HG02973 (cell line): ENCODE results near the gene ARID5B.

Experiments
- ATAC-seq: cut with Tn5 transposase; IDR thresholded peaks from one replicate; pipeline ENCODE4 v1.9.1; 2021; ENCODE audit warnings: moderate library complexity; ENCODE audit not compliant: unreplicated experiment

Gene ARID5B

GRCh38 chr10:62046522-62047227 is 145.2 kb downstream of the ARID5B start:
- peak; percentile 41 for ATAC-seq

DNA sequence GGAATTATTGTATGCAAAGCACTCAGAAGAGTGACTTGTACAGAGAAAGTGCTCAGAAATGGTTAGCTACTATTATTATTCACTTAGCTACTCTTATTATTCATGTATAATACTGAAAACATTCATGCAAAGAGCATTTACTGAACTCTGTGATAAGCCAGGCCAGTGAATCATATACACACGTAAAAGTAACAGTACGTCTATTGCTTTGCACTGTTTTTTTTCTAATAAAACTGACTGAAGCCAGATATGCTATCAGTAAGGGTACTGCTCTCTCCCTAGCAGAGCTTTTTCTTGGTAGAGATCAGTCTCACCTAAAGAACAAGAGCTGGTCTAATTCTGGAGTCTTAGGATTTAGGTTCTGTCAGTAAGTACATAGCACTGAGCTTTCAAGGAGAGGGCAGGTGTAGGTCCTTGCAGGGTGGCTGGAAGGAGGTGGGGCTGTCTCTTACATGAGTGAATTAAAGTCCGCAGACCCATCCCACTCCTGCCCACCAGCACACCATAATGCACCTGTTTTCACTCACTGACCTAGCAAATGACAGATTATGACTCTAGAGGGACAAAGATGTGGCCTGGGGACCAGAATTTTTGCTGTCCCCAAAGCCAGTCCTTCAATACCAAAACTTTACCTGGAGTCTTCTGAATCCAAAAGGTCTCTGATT is 145.9 kb downstream of the ARID5B start:
- peak; percentile 18 for ATAC-seq

DNA sequence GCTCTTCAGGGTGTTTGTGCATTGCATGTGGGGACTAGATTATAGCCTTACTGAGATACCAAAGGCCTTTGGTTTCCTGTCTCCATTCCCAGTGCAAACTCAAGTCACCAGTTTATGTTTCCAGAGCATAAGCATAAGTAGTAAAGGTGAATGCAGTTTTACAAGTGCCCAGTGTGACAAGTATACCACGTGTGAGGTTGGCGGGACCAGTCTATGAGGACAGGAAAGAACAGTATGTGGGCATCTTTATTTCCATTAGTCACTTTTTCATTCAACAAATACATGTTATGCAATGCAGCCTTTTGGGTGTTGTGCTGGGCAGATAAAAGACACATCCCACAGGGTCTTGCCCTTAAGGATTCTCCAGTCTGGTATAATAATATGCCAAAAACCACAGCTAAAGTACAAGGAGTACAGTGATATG is 146.5 kb downstream of the ARID5B start:
- no peak for ATAC-seq

- no peak for ATAC-seq
Observed at GRCh38 chr10:62048470-62048869, 147.0 kb downstream of the ARID5B start.

DNA sequence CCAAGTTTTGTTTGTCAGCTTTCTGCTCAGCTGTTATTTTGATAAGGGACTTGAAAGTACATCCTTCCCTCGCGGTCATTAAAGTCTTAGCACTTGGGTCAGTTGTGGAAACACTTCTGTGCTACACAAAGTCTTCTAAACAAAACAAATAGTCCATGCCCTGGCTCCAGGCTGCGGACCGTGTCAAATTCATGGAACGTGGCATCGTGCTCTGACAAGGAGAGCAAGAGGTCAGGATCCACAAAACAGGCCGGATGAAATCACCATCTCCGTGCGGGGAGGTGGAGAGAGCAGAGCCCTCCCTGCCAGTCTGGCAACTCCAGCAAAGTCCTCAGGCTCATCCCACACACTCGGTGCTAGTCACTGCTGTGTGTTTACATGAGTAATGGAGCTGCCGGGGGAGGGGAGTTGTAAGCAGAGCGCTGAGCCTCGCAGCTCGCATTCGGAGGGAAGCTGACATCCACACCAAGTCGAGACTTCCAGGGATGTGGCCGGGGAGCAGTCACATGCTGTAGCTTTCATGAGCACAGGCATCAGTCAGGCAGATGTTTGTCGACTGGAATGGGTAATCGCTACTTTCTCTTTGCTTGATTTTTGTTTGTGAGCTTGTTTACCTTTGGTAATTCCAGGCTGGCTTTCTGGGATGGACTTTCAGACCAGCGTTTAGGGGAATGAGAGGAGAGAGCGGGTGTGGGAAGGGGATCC is 147.6 kb downstream of the ARID5B start:
- no peak for ATAC-seq

DNA sequence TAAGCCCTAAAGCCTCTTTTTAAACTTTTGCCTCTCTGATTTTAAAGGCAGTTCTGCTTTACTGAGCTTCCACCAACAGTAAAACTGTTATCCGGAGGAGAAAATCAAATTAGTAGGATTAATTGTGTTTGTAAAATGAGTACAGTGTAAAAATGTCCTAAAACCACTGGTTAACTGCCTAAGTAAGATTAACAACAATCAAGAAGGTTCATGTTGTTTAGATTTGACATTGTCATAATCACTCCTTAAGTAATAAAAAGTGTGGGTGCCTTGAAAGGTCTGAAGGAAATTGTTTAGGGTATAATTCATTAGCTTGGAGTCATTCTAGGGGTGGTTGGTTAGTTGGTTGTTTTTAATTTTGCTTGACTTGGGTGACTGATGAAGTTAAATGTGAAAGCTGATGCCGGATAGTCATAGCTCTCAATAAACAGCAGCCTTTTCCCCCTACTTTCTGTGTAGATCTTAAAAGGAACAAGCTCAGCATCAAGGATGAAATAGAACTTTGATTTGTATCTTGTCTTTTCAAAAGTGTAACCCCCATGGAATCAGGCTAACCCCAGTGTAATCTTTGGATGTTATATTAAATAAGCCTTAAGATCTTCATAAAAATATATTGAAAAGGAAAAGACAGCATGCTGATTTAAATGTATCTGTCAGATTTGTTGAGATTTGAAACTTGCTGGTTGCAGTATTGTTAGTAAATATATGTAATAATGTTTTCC is 148.3 kb downstream of the ARID5B start:
- ATAC-seq: no peak

- no peak for ATAC-seq
Observed at GRCh38 chr10:62050346-62050892, 148.9 kb downstream of the ARID5B start.

DNA sequence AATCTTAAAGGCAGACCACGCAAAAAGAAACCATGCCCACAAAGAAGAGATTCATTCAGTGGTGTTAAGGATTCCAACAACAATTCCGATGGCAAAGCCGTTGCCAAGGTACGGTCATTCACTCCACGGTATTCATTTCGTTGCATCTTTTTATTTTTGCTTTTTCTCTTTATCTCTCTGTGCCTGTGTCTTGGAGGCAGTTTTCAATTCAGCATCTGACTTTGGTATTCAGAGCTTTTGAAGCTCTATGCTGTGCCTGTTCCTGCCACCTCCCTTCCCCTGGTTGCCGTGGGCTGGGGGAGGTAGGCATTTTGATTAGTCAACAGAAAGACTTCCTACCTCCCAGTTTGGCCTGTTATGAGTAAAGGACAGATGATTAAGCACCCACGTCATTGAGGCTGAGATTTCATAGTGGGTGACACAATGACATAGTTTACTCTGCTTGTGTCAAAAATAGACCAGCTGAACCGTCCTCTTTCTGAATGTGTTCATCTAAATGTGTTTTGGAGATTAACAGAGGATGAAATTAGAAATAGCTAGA is 149.5 kb downstream of the ARID5B start:
- ATAC-seq: peak; percentile 56

DNA sequence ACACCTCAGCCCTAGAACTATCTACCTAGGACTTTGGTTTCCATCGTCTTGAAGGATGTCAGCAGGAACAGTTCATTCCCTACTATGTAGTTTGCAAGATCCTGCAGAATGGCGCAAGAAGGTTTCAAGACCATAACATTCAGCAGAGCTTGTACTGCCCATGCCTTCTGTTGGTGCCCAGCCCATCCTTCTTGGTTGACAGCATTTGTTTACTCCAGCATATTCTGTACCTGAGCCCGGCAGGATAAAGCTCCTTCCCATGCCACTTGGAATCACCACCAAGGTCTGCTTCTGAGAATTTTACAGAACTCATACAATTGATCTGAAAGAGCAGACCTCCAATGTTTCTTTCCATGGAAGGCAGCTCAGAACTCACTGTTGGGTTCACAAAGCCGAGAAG is 150.8 kb downstream of the ARID5B start:
- ATAC-seq: no peak

GRCh38 chr10:62053860-62054259 is 152.4 kb downstream of the ARID5B start:
- no peak for ATAC-seq

DNA sequence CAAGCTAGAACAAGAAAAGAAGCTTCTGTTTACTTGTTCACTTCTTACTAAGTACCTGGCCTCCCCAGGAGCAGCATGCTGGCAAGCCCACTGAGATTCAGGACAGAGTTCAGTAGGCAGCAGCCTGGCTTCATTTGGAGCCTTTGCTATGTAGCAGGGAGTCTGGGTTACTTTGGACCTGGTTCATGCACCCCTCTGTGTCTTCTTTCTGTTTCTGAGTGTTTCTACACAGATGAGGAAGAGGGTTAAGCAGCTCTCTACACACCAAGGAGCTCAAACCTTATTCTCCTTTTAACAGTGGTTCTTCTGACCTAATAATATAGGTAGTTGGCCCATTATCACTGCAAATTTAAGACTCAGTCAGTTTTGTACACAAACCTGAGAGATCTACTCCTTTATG is 152.9 kb downstream of the ARID5B start:
- no peak for ATAC-seq

- no peak for ATAC-seq
Observed at GRCh38 chr10:62054830-62055229, 153.3 kb downstream of the ARID5B start.

GRCh38 chr10:62056219-62056618 is 154.7 kb downstream of the ARID5B start:
- no peak for ATAC-seq

- no peak for ATAC-seq
Observed at GRCh38 chr10:62056698-62057097, 155.2 kb downstream of the ARID5B start.

DNA sequence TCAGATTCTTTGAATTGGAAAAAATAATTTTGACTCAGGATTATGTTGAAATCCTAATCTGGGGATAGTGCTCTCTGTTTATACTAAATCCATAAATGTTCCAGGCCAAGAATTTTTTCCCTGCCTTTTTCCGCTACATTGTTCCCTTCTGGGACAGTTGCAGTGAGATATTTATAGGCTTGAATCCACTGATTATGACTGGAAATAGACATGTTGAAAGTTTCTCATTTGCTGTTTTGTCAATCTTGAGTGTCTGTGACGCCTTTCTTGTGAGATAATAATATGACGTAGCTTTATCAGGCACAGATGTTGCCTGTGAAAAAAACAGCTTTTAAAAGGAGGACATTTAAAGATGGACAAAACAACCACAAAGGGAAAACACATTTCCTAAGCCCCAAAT is 155.9 kb downstream of the ARID5B start:
- no peak for ATAC-seq

- no peak for ATAC-seq
Observed at GRCh38 chr10:62057850-62058249, 156.4 kb downstream of the ARID5B start.

- ATAC-seq: no peak
Observed at GRCh38 chr10:62058476-62058875, 157.0 kb downstream of the ARID5B start.

GRCh38 chr10:62058896-62059216 is 157.4 kb downstream of the ARID5B start:
- ATAC-seq: no peak

- no peak for ATAC-seq
Observed at GRCh38 chr10:62059217-62059920, 157.9 kb downstream of the ARID5B start.

GRCh38 chr10:62062028-62062427 is 160.5 kb downstream of the ARID5B start:
- no peak for ATAC-seq
